ENCODE measurements around the gene RPL29.

RPL29 gene

DNA sequence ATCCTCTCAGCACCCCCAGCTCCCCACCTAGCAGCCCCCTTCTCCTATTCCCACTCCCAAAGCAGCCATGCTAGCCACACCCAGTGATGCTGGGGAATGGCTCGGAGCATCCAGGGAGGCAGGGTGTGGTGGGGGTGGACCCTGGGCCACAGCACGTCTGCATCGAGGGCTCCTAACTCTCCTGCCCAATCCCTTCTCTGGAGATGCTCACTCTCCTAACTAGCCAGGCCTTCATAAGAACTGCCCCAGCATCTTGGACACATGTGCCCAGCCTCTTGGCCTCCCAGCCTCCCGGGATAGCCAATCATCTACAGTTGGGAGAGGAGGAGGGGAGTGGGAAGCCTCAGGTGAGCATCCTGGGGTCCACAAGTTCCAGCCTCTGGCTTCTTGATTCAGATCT, 31.2 kb downstream of the RPL29 start:
- CTCF ChIA-PET, result interaction anchor here (0.5 to 7.3 kb wide), 5 partner anchors 9 to 1410 kb away, joined by 3 to 67 read pairs (median 11); partner anchors contain the start of genes ABHD14A, ABHD14B, GPR62 and PARP3
- POLR2A ChIA-PET, result interaction anchor here (1.7 kb wide), 1 partner anchor 9 kb away, joined by 5 read pairs; the partner anchor contains the start of gene ABHD14B
- TF ChIP-seq, protein P1, sequence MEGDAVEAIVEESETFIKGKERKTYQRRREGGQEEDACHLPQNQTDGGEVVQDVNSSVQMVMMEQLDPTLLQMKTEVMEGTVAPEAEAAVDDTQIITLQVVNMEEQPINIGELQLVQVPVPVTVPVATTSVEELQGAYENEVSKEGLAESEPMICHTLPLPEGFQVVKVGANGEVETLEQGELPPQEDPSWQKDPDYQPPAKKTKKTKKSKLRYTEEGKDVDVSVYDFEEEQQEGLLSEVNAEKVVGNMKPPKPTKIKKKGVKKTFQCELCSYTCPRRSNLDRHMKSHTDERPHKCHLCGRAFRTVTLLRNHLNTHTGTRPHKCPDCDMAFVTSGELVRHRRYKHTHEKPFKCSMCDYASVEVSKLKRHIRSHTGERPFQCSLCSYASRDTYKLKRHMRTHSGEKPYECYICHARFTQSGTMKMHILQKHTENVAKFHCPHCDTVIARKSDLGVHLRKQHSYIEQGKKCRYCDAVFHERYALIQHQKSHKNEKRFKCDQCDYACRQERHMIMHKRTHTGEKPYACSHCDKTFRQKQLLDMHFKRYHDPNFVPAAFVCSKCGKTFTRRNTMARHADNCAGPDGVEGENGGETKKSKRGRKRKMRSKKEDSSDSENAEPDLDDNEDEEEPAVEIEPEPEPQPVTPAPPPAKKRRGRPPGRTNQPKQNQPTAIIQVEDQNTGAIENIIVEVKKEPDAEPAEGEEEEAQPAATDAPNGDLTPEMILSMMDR (IDR thresholded peaks at IDR 0.05; ENCODE audit: insufficient read depth, low read length, missing control alignments), result no peak
- DNase-seq (ENCODE audit: low read depth, low spot score), result no peak
- H3K4me3 ChIP-seq (ENCODE audit: low read depth, low read length), result no peak overlapping the region

DNA sequence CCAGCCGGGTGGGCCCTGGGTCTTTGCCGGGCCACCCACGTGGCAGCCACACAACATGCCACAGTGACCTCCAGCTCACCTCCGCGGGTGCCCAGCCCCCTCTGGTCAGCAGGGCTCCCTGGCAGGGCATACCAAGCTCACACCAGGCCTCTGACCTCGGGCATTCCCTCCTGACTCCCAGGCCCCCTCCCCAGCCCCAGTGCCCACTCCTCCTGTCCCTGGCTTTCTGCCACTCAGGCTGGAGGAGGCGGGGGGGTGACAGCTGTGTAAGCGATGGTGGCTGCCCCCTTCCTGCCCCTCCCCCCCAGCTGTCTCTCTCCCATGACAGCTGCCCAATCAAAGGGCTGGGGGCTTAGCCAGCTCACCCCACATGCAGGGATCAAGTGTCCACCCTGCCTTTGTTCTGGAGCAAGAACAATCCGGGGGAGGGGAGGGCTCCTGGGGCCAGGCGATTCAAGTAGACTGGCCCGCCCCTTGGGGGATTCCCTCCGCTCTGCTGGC, 31.7 kb downstream of the RPL29 start:
- TF ChIP-seq, protein P1 (IDR thresholded peaks at IDR 0.05; ENCODE audit: insufficient read depth, low read length, missing control alignments), result no peak
- no peak overlapping the region for H3K4me3 ChIP-seq (ENCODE audit: low read depth, low read length)
- POLR2A ChIA-PET, result no interaction called here
- DNase-seq (ENCODE audit: low read depth, low spot score), result no peak
- CTCF ChIA-PET, result interaction anchor here (1.0 to 7.3 kb wide), 4 partner anchors 9 to 159 kb away, joined by 4 to 67 read pairs (median 11); partner anchors contain the start of genes ABHD14A, ABHD14B, GPR62 and PARP3

DNA sequence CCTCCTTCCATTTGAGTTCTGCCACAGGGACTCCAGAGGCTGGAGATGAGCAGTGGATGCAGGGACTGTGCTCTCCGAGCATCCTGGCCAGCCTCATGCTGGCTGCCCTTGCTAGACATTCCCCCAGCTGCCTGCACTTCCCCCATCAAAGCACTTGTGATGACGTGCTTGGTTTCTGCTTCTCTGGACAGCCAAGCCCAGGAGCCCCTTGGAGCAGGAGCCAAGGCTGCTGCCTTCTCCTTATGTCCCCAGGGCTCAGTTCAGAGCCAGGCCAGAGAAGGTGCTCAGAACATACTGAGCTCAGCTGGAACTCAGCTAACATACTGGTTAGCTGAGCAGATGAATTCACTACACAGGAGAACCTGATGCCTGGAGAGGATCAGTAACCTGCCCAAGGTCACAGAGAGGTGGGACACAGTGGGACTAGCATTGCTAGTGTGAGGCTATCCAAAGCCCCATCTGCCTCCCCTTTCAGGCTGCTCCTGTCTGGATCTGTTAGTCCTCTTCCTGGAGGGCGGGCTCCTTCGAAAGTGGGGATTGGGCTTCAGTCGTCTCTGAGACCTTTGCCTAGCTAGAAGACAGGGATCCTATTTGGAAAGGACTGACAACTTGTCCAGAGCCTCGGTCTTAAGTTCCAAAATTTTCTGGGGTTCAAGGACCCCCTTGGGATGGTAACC, 32.7 kb downstream of the RPL29 start:
- ChIA-PET CTCF (interaction anchor here (1.0 to 7.3 kb wide), 4 partner anchors 10 to 160 kb away, joined by 4 to 67 read pairs (median 8); partner anchors contain the start of genes ABHD14A, ABHD14B, PARP3 and RRP9), POLR2A (no interaction called here)
- TF ChIP-seq, protein P1 (IDR thresholded peaks at IDR 0.05; ENCODE audit: insufficient read depth, low read length, missing control alignments), result no peak
- H3K4me3 ChIP-seq (ENCODE audit: low read depth, low read length), result no peak overlapping the region
- DNase-seq (ENCODE audit: low read depth, low spot score), result no peak

DNA sequence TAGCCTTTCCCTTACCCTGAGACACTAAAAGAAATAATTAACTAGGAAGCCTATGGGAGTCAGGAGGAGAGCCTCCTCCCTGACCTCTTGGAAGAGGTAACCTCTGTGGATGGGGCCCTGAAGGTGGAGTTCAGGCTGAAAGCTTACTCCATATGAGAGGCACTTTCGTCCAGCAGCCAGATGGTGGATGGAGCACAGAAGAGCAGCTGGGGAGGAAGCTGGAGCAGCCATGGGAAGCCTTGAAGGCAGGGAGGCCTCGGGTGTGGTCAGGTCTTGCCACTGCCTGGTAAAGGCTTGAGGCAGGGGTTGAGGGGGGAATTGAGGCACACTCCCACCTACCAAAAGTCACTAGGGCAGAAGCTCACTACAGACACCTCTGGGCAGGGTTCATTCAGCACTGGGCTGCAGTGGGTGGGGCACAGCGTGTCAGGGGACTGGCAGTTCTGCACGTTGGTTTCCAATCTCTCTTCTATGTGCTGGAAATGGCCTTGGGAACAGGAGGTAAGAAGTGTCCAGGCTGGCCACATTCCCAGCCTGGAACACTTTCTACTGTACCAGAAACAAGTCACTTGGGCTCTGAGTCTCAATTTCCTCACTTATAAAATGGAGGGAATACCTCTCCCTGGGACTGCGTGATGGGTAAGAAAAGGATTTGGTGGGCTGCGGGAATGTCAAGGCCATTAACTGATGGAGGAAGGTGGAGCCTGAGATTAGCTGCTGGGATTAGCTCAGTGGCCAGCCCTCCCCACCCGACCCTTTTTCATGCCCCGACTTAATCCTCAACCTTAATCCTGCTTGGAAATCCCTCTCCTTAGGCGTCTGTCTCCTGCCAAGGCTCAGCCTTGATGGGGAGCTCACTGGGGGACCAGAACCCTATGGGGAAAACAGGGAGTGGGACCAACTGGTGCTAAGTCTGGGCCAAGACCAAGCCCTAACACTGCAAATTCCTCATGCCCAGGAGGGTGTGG, 33.8 kb downstream of the RPL29 start:
- H3K4me3 ChIP-seq (ENCODE audit: low read depth, low read length), result no peak overlapping the region
- CTCF ChIA-PET, result interaction anchor here (1.1 to 7.3 kb wide), 5 partner anchors 7 to 19 kb away, joined by 3 to 67 read pairs (median 6); partner anchors contain the start of genes ABHD14A, ABHD14B, PARP3 and RRP9
- TF ChIP-seq, protein P1 (IDR thresholded peaks at IDR 0.05; ENCODE audit: insufficient read depth, low read length, missing control alignments), result no peak
- POLR2A ChIA-PET, result interaction anchor here (0.7 kb wide), 1 partner anchor 95 kb away, joined by 3 read pairs; no protein-coding TSS in a partner anchor
- no peak for DNase-seq (ENCODE audit: low read depth, low spot score)

DNA sequence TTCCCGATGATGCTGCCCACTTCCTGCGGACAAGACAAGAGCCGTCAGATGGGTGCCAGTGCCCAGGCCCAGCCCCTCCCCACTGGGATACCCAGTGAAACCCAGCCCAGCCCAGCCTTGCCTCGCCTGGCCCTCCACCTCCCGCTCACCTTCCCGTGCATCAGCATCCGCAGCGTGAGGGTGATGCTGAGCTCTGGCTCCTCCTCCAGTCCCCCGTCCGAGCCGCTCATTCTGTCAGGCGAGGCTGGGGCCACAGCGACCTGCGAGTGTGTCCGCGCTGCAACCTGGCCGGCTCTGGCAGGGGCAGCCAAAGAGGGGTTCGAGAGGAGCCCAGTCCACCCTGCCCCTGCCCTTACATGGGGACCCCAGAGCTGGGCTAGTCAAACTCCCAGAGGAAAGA, 34.7 kb downstream of the RPL29 start:
- ChIA-PET POLR2A (interaction anchor here (0.7 kb wide), 1 partner anchor 96 kb away, joined by 3 read pairs; no protein-coding TSS in a partner anchor), CTCF (interaction anchor here (1.7 to 7.3 kb wide), 3 partner anchors 8 to 18 kb away, joined by 6 to 67 read pairs (median 15); partner anchors contain the start of genes ABHD14A, ABHD14B, PARP3 and RRP9)
- DNase-seq (ENCODE audit: low read depth, low spot score), result no peak
- no peak overlapping the region for H3K4me3 ChIP-seq (ENCODE audit: low read depth, low read length)
- TF ChIP-seq, protein P1 (IDR thresholded peaks at IDR 0.05; ENCODE audit: insufficient read depth, low read length, missing control alignments), result no peak
